Astrocyte (in vitro differentiated cells and primary cell): ENCODE data around the gene HMCN1. TPM values are rescaled to one million over a fixed set of nuclear protein-coding genes. Genes with fewer than 3 reads are reported as not detected.

ENCODE experiments used
- DNase-seq: peaks from one replicate; pipeline ENCODE4 v3.0.0-alpha.2; 2010; ENCODE audit warnings: low read depth
- FAIRE-seq: peaks from 2 replicates; lab custom pipeline; 2011; peaks lifted over from hg19 to GRCh38; lab: Jason Lieb, UNC
- H2AFZ ChIP-seq: 2 replicates; pipeline ENCODE4 v1.6.0; 2012; ENCODE audit warnings: low read depth, low read length, inconsistent platforms
- H3K27ac ChIP-seq: 2 replicates; pipeline ENCODE4 v1.5.1; 2011; ENCODE audit warnings: low read depth, low read length, inconsistent platforms
- H3K27me3 ChIP-seq: 2 replicates; pipeline ENCODE4 v1.6.0; 2011; ENCODE audit warnings: low read length, inconsistent platforms; ENCODE audit not compliant: insufficient read depth
- H3K36me3 ChIP-seq: 2 replicates; pipeline ENCODE4 v1.5.1; 2011; ENCODE audit warnings: low read length, inconsistent platforms; ENCODE audit not compliant: insufficient read depth
- H3K4me1 ChIP-seq: 2 replicates; pipeline ENCODE4 v1.5.1; 2011; ENCODE audit warnings: low read length, inconsistent platforms; ENCODE audit not compliant: insufficient read depth
- H3K4me2 ChIP-seq: 2 replicates; pipeline ENCODE4 v1.6.0; 2012; ENCODE audit warnings: low read length, inconsistent platforms
- H3K4me3 ChIP-seq: 2 replicates; pipeline ENCODE4 v1.5.1; 2011; ENCODE audit warnings: low read depth, mild to moderate bottlenecking, low read length, inconsistent platforms; ENCODE audit not compliant: insufficient read depth
- H3K79me2 ChIP-seq: 2 replicates; pipeline ENCODE4 v1.6.0; 2012; ENCODE audit warnings: mild to moderate bottlenecking, low read length, inconsistent platforms; ENCODE audit not compliant: insufficient read depth
- H3K9ac ChIP-seq: 2 replicates; pipeline ENCODE4 v1.6.0; 2012; ENCODE audit warnings: mild to moderate bottlenecking, low read length, inconsistent platforms
- H3K9me3 ChIP-seq: 2 replicates; pipeline ENCODE4 v1.5.1; 2012; ENCODE audit warnings: low read depth, mild to moderate bottlenecking, low read length, inconsistent platforms; ENCODE audit not compliant: insufficient read depth
- H4K20me1 ChIP-seq: 2 replicates; pipeline ENCODE4 v1.6.0; 2012; ENCODE audit warnings: low read length, inconsistent platforms; ENCODE audit not compliant: insufficient read depth
- H3K27ac Mint-ChIP-seq: one replicate; pipeline ENCODE4 v1.8.0; 2021; ENCODE audit warnings: mild to moderate bottlenecking, mixed read lengths; ENCODE audit not compliant: unreplicated experiment
- H3K27me3 Mint-ChIP-seq: one replicate; pipeline ENCODE4 v1.8.0; 2021; ENCODE audit warnings: low read depth, mixed read lengths; ENCODE audit not compliant: unreplicated experiment
- H3K36me3 Mint-ChIP-seq: one replicate; pipeline ENCODE4 v1.8.0; 2021; ENCODE audit warnings: low read depth, mixed read lengths; ENCODE audit not compliant: unreplicated experiment
- H3K4me1 Mint-ChIP-seq: one replicate; pipeline ENCODE4 v1.8.0; 2021; ENCODE audit warnings: low read depth, mixed read lengths; ENCODE audit not compliant: unreplicated experiment
- H3K4me3 Mint-ChIP-seq: one replicate; pipeline ENCODE4 v1.8.0; 2021; ENCODE audit warnings: mild to moderate bottlenecking, moderate library complexity, mixed read lengths; ENCODE audit not compliant: unreplicated experiment
- H3K9me3 Mint-ChIP-seq: one replicate; pipeline ENCODE4 v1.8.0; 2021; ENCODE audit warnings: mild to moderate bottlenecking, mixed read lengths; ENCODE audit not compliant: unreplicated experiment
- EZH2 ChIP-seq: IDR thresholded peaks from 2 replicates; pipeline ENCODE4 v1.6.1; 2012; ENCODE audit warnings: mild to moderate bottlenecking, low read length, inconsistent platforms; ENCODE audit not compliant: insufficient read depth
- total RNA-seq: library from RNA; stranded (reverse); gene quantifications from 2 replicates; pipeline ENCODE4 v1.2.1, GENCODE V29; 2021
- TF ChIP-seq, protein P1 (sequence below): IDR thresholded peaks from 2 replicates; pipeline ENCODE4 v1.5.1; 2011; ENCODE audit warnings: low read depth, mild to moderate bottlenecking, inconsistent platforms, low read length, moderate library complexity; ENCODE audit not compliant: insufficient read depth

HMCN1 gene
- total RNA-seq, 1 donor from 2014 or later = 19.7 TPM

DNA sequence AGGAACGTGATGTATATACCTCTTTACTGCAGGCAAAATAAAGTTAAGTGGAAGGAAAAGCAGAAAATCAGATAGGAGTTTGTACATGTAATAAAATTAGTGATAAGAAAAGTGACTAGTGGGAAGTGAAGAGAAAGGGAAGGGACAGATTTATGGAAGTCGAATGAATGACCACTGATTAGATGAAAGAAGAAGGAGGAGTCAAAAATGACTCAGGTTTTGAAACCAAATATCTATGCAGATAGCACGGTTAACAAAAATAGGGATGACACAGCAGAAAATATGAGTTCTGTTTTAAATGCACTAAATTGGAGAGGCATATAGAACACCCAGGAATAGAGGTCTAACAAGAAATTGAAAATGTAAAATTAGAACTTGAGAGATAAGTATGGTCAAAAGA lies 128.0 kb downstream of the HMCN1 start:
- DNase-seq (peak; percentile 51), FAIRE-seq (peak; percentile 49)
- H3K36me3 ChIP-seq = no peaks in the 10 kb centered on the region
- H2AFZ ChIP-seq = no peak overlapping the region
- no peak for TF ChIP-seq EZH2
- TF ChIP-seq, protein P1, sequence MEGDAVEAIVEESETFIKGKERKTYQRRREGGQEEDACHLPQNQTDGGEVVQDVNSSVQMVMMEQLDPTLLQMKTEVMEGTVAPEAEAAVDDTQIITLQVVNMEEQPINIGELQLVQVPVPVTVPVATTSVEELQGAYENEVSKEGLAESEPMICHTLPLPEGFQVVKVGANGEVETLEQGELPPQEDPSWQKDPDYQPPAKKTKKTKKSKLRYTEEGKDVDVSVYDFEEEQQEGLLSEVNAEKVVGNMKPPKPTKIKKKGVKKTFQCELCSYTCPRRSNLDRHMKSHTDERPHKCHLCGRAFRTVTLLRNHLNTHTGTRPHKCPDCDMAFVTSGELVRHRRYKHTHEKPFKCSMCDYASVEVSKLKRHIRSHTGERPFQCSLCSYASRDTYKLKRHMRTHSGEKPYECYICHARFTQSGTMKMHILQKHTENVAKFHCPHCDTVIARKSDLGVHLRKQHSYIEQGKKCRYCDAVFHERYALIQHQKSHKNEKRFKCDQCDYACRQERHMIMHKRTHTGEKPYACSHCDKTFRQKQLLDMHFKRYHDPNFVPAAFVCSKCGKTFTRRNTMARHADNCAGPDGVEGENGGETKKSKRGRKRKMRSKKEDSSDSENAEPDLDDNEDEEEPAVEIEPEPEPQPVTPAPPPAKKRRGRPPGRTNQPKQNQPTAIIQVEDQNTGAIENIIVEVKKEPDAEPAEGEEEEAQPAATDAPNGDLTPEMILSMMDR = no peak
- Mint-ChIP-seq H3K27me3 (no peaks in the 10 kb centered on the region), H3K9me3 (peaks cover 3% of the 10 kb centered on the region), H3K4me3 (no peak overlapping the region), H3K36me3 (no peaks in the 10 kb centered on the region), H3K27ac (peak overlapping the region; percentile 43), H3K4me1 (peaks cover 40% of the 10 kb centered on the region)
- peak overlapping the region; percentile 47 for H3K4me2 ChIP-seq
- H3K4me3 ChIP-seq = no peak overlapping the region
- H3K79me2 ChIP-seq = no peaks in the 10 kb centered on the region
- H3K4me1 ChIP-seq = peaks cover 49% of the 10 kb centered on the region
- peak overlapping the region; percentile 3 for H3K9ac ChIP-seq
- H3K27ac ChIP-seq = peak overlapping the region; percentile 64
- H4K20me1 ChIP-seq = no peaks in the 10 kb centered on the region
- H3K27me3 ChIP-seq = no peaks in the 10 kb centered on the region
- H3K9me3 ChIP-seq = no peaks in the 10 kb centered on the region

GRCh38 chr1:185864331-185864730 lies 130.1 kb downstream of the HMCN1 start:
- Histone ChIP-seq H3K36me3 (no peaks in the 10 kb centered on the region), H3K4me1 (peaks cover 49% of the 10 kb centered on the region), H3K4me2 (peak overlapping the region; percentile 4), H3K27ac (peak overlapping the region; percentile 93), H2AFZ (no peak overlapping the region), H3K27me3 (no peaks in the 10 kb centered on the region), H4K20me1 (no peaks in the 10 kb centered on the region), H3K4me3 (no peak overlapping the region), H3K79me2 (no peaks in the 10 kb centered on the region), H3K9ac (peak overlapping the region; percentile 32), H3K9me3 (no peaks in the 10 kb centered on the region)
- peaks cover 36% of the 10 kb centered on the region for H3K4me1 Mint-ChIP-seq
- DNase-seq = peak; percentile 27
- H3K27ac Mint-ChIP-seq = no peak overlapping the region
- no peaks in the 10 kb centered on the region for H3K36me3 Mint-ChIP-seq
- H3K9me3 Mint-ChIP-seq = peaks cover 4% of the 10 kb centered on the region
- no peak overlapping the region for H3K4me3 Mint-ChIP-seq
- TF ChIP-seq EZH2 = no peak
- TF ChIP-seq, protein P1 = no peak
- no peaks in the 10 kb centered on the region for H3K27me3 Mint-ChIP-seq
- no peak for FAIRE-seq

- no peaks in the 10 kb centered on the region for H3K9me3 ChIP-seq
- DNase-seq (peak; percentile 97), FAIRE-seq (peak; percentile 99)
- Mint-ChIP-seq H3K4me3 (no peak overlapping the region), H3K27me3 (no peaks in the 10 kb centered on the region), H3K36me3 (no peaks in the 10 kb centered on the region), H3K4me1 (peaks cover 39% of the 10 kb centered on the region), H3K27ac (peak overlapping the region; percentile 79), H3K9me3 (peaks cover 4% of the 10 kb centered on the region)
- H3K4me1 ChIP-seq = peaks cover 48% of the 10 kb centered on the region
- peak overlapping the region; percentile 27 for H3K4me2 ChIP-seq
- H3K36me3 ChIP-seq = no peaks in the 10 kb centered on the region
- peak overlapping the region; percentile 45 for H3K9ac ChIP-seq
- no peaks in the 10 kb centered on the region for H3K27me3 ChIP-seq
- no peaks in the 10 kb centered on the region for H3K79me2 ChIP-seq
- peak overlapping the region; percentile 93 for H3K27ac ChIP-seq
- no peak overlapping the region for H2AFZ ChIP-seq
- no peak overlapping the region for H3K4me3 ChIP-seq
- TF ChIP-seq, protein P1 = no peak
- no peak for TF ChIP-seq EZH2
- H4K20me1 ChIP-seq = no peaks in the 10 kb centered on the region
These were observed 130.8 kb downstream of the HMCN1 start for GRCh38 chr1:185864889-185865517.
